ENCODE results near the gene SH3D19. TPM values are rescaled to one million over a fixed set of nuclear protein-coding genes. Genes with fewer than 3 reads are reported as not detected.

Gene SH3D19
- total RNA-seq, 1 experiment from 2014 or later: 29.7 TPM

GRCh38 chr4:151291485-151291884 is 33.9 kb downstream of the SH3D19 start:
- H3K79me2 ChIP-seq (ENCODE audit: insufficient read depth, low read length): peaks cover 12% of the 10 kb centered on the region; the same call in 1 of the 2 replicates
- WGBS (ENCODE audit: extremely low coverage, insufficient read length, low lambda C conversion rate): no CpG with 5 or more reads among the region's 1 CpG

More at GRCh38 chr4:151291485-151291884, 33.9 kb downstream of the SH3D19 start:
- no peak for DNase-seq
- Mint-ChIP-seq H3K27me3 (ENCODE audit: low read depth) (no peaks in the 10 kb centered on the region), H3K4me3 (no peak overlapping the region), H3K4me1 (peaks cover 16 to 24% of the 10 kb centered on the region in 2 experiments), H3K36me3 (ENCODE audit: insufficient read depth in 1 of 3, low read depth in 3 of 3) (peaks cover 10 to 16% (median 14%) of the 10 kb centered on the region in 3 experiments), H3K9me3 (peaks cover 2% of the 10 kb centered on the region in 2 experiments; a peak in 1 of 5 replicates), H3K27ac (peak overlapping the region in 1 of 3 experiments; percentile 76; a peak in 3 of 7 replicates)
- no peak overlapping the region for H3K4me2 ChIP-seq (ENCODE audit: insufficient read depth, insufficient read length, low read length)
- no peak overlapping the region for H2BK20ac ChIP-seq (ENCODE audit: low read depth, low read length, poor library complexity, severe bottlenecking)
- no peak overlapping the region for H2BK5ac ChIP-seq (ENCODE audit: insufficient read length, low read length)
- H3T11ph ChIP-seq (ENCODE audit: low read length): no peak overlapping the region
- H4K5ac ChIP-seq (ENCODE audit: insufficient read length, low read depth, low read length): no peak overlapping the region
- no peaks in the 10 kb centered on the region for H3K9me3 ChIP-seq (ENCODE audit: control insufficient read depth, low read depth, low read length)
- no peak overlapping the region for H3K14ac ChIP-seq (ENCODE audit: insufficient read depth, low read length)
- no peak overlapping the region for H4K8ac ChIP-seq (replicated peaks; ENCODE audit: insufficient read length, low read depth, low read length)
- H4K91ac ChIP-seq (ENCODE audit: insufficient read length, low read depth, low read length): no peak overlapping the region
- H3K23ac ChIP-seq (ENCODE audit: insufficient read length, low read depth, low read length): no peak overlapping the region
- no peak overlapping the region for H2AFZ ChIP-seq (ENCODE audit: low read length)
- H3K18ac ChIP-seq (ENCODE audit: insufficient read length, low read depth, low read length): no peak overlapping the region
- peaks cover 8% of the 10 kb centered on the region; the same call in 1 of the 2 replicates for H3K4me1 ChIP-seq (ENCODE audit: insufficient read depth, low read length)
- H3K4ac ChIP-seq (ENCODE audit: low read depth, low read length): no peak overlapping the region
- no peak for TF ChIP-seq CTCF (conservative IDR thresholded peaks at IDR 0.05)
- H2BK15ac ChIP-seq (ENCODE audit: low read depth, low read length): no peak overlapping the region
- H3K27me3 ChIP-seq (ENCODE audit: insufficient read depth, low read length): no peaks in the 10 kb centered on the region
- H2BK120ac ChIP-seq (ENCODE audit: low read depth, low read length, poor library complexity, severe bottlenecking): no peak overlapping the region
- H3K9ac ChIP-seq (ENCODE audit: extremely low read depth, insufficient read length, low read length): no peak overlapping the region
- no peak overlapping the region for H3K27ac ChIP-seq (ENCODE audit: insufficient read length, low read depth, low read length)
- peaks cover 8% of the 10 kb centered on the region for H3K79me1 ChIP-seq (ENCODE audit: insufficient read depth, low read depth, low read length, poor library complexity, severe bottlenecking)
- H4K20me1 ChIP-seq (ENCODE audit: control insufficient read depth, insufficient read depth, insufficient read length): no peaks in the 10 kb centered on the region
- no peak overlapping the region for H2BK12ac ChIP-seq (ENCODE audit: insufficient read length, low read depth, low read length)
- no peak overlapping the region for H2AK5ac ChIP-seq (ENCODE audit: insufficient read length, low read length)
- no peaks in the 10 kb centered on the region for H3K23me2 ChIP-seq (ENCODE audit: insufficient read length, low read depth, low read length, poor library complexity, severe bottlenecking)
- no peak overlapping the region for H3K56ac ChIP-seq (ENCODE audit: insufficient read length, low read depth, low read length)

Measured in H9 (cell line).